IMR-90 (cell line): ENCODE data around the gene KDM5B. TPM values are rescaled to one million over a fixed set of nuclear protein-coding genes. Genes with fewer than 3 reads are reported as not detected.

Experiments used
- ATAC-seq: fragments of 200-7000 bp; cut with Tn5 transposase; 2 replicates; pipeline ENCODE4 v1.9.1; 2020; ENCODE audit warnings: low read depth, mild to moderate bottlenecking, moderate library complexity
- BruUV-seq: library from RNA; stranded (reverse); fragments of 400-500 nt; replicated peaks from 2 replicates; lab custom pipeline; 2021; lab: Mats Ljungman, UMichigan
- CTCF ChIA-PET: fragments of 300-600 bp; formaldehyde crosslinking; extraction: SDS; loops from one replicate; lab custom pipeline; 2021; ENCODE audit warnings: antibody characterized with exemption; lab: Yijun Ruan, JAX
- POLR2A ChIA-PET: fragments of 300-600 bp; sonication (Branson Sonifier 250); formaldehyde crosslinking; loops from one replicate; lab custom pipeline; 2022; ENCODE audit warnings: antibody characterized with exemption; ENCODE audit not compliant: unreplicated experiment; lab: Charles Lee
- DNase-seq: peaks from one replicate; pipeline ENCODE4 v3.0.0; 2013
- H2AFZ ChIP-seq: replicated peaks from 2 replicates; pipeline ENCODE3; 2013; ENCODE audit warnings: low read length, mild to moderate bottlenecking; ENCODE audit not compliant: poor library complexity
- H2AK5ac ChIP-seq: 2 replicates; pipeline ENCODE4 v1.6.1; 2013; ENCODE audit warnings: low read depth, low read length, inconsistent platforms
- H2AK9ac ChIP-seq: replicated peaks from 2 replicates; pipeline ENCODE3; 2013; ENCODE audit warnings: mild to moderate bottlenecking, low read depth, low read length, moderate library complexity; ENCODE audit not compliant: poor library complexity
- H2BK120ac ChIP-seq: 2 replicates; pipeline ENCODE4 v1.6.1; 2013; ENCODE audit warnings: low read depth, low read length, inconsistent platforms
- H2BK15ac ChIP-seq: 3 replicates; pipeline ENCODE4 v1.6.1; 2013; ENCODE audit warnings: low read depth, low read length, inconsistent platforms
- H2BK20ac ChIP-seq: 2 replicates; pipeline ENCODE4 v1.6.1; 2013; ENCODE audit warnings: low read depth, mild to moderate bottlenecking, inconsistent platforms, low read length, moderate library complexity
- H2BK5ac ChIP-seq: 2 replicates; pipeline ENCODE4 v1.6.1; 2013; ENCODE audit warnings: mild to moderate bottlenecking, low read depth, low read length, inconsistent platforms; ENCODE audit not compliant: poor library complexity, severe bottlenecking
- H3K14ac ChIP-seq: replicated peaks from 2 replicates; pipeline ENCODE4 v1.6.1; 2013; ENCODE audit warnings: low read depth, low read length, inconsistent platforms
- H3K18ac ChIP-seq: 2 replicates; pipeline ENCODE4 v1.6.1; 2013; ENCODE audit warnings: low read depth, low read length, control low read depth
- H3K23ac ChIP-seq: 2 replicates; pipeline ENCODE4 v1.6.1; 2013; ENCODE audit warnings: low read depth, low read length, inconsistent platforms
- H3K27ac ChIP-seq: 2 replicates; pipeline ENCODE4 v1.5.1; 2013; ENCODE audit warnings: mild to moderate bottlenecking, control low read depth, low read length; ENCODE audit not compliant: insufficient read depth
- H3K27me3 ChIP-seq: 2 replicates; pipeline ENCODE4 v1.6.1; 2013; ENCODE audit warnings: low read length; ENCODE audit not compliant: control insufficient read depth, insufficient read depth
- H3K36me3 ChIP-seq: 2 replicates; pipeline ENCODE4 v1.6.1; 2013; ENCODE audit warnings: low read length, mixed read lengths; ENCODE audit not compliant: control insufficient read depth, insufficient read depth
- H3K4ac ChIP-seq: 2 replicates; pipeline ENCODE4 v1.6.1; 2013; ENCODE audit warnings: low read depth, low read length, inconsistent platforms
- H3K4me1 ChIP-seq: 2 replicates; pipeline ENCODE4 v1.6.1; 2013; ENCODE audit warnings: low read length, mixed read lengths; ENCODE audit not compliant: control insufficient read depth, insufficient read depth
- H3K4me2 ChIP-seq: 2 replicates; pipeline ENCODE4 v1.6.1; 2013; ENCODE audit warnings: low read depth, mild to moderate bottlenecking, control low read depth, low read length, moderate library complexity
- H3K4me3 ChIP-seq: 2 replicates; pipeline ENCODE4 v1.5.1; 2013; ENCODE audit warnings: low read depth, mild to moderate bottlenecking, control low read depth, low read length, moderate library complexity; ENCODE audit not compliant: insufficient read depth
- H3K56ac ChIP-seq: 2 replicates; pipeline ENCODE4 v1.6.1; 2013; ENCODE audit warnings: low read length, inconsistent platforms; ENCODE audit not compliant: insufficient read depth; ENCODE audit errors: extremely low read depth
- H3K79me1 ChIP-seq, 2 experiments: 2 replicates each; pipeline ENCODE4 v1.6.1; 2013; ENCODE audit warnings: low read length in 2 of 2, inconsistent platforms in 1 of 2, low read depth in 1 of 2
- H3K9ac ChIP-seq: 2 replicates; pipeline ENCODE4 v1.6.1; 2013; ENCODE audit warnings: low read depth, low read length, control low read depth
- H3K9me1 ChIP-seq: 2 replicates; pipeline ENCODE4 v1.6.1; 2013; ENCODE audit warnings: low read length, inconsistent platforms; ENCODE audit not compliant: insufficient read depth
- H3K9me3 ChIP-seq: 2 replicates; pipeline ENCODE4 v1.6.1; 2013; ENCODE audit warnings: low read length; ENCODE audit not compliant: control insufficient read depth, insufficient read depth
- H4K20me1 ChIP-seq: 2 replicates; pipeline ENCODE4 v1.6.1; 2013; ENCODE audit warnings: low read length, inconsistent platforms; ENCODE audit not compliant: insufficient read depth
- H4K5ac ChIP-seq: 2 replicates; pipeline ENCODE4 v1.6.1; 2013; ENCODE audit warnings: mild to moderate bottlenecking, low read depth, low read length, control low read depth
- H4K8ac ChIP-seq, 2 experiments: 2 replicates each; pipeline ENCODE4 v1.6.1; 2013; ENCODE audit warnings: low read depth in 2 of 2, low read length in 2 of 2, control low read depth in 1 of 2, inconsistent platforms in 1 of 2
- H4K91ac ChIP-seq: 2 replicates; pipeline ENCODE4 v1.6.1; 2013; ENCODE audit warnings: low read depth, low read length, inconsistent platforms; ENCODE audit not compliant: insufficient read depth
- BHLHE40 ChIP-seq: fragments of 150-350 bp; IDR thresholded peaks from 2 replicates; pipeline ENCODE4 v1.6.1; 2016; ENCODE audit warnings: mild to moderate bottlenecking, low read depth, low read length
- CEBPB ChIP-seq: IDR thresholded peaks from 2 replicates; pipeline ENCODE4 v1.6.1; 2012; ENCODE audit warnings: low read depth, low read length, improper control_type of control experiment
- CHD1 ChIP-seq: IDR thresholded peaks from 2 replicates; pipeline ENCODE4 v1.6.1; 2012; ENCODE audit warnings: low read depth, low read length, improper control_type of control experiment
- FOS ChIP-seq: fragments of 150-350 bp; IDR thresholded peaks from 2 replicates; pipeline ENCODE4 v1.6.1; 2016; ENCODE audit warnings: low read depth, low read length
- MAFK ChIP-seq: IDR thresholded peaks from 2 replicates; pipeline ENCODE4 v1.6.1; 2012; ENCODE audit warnings: low read depth, low read length, improper control_type of control experiment
- MAZ ChIP-seq: IDR thresholded peaks from 2 replicates; pipeline ENCODE4 v1.6.1; 2012; ENCODE audit warnings: low read depth, mild to moderate bottlenecking, low read length, improper control_type of control experiment, moderate library complexity, borderline replicate concordance
- MXI1 ChIP-seq: IDR thresholded peaks from 2 replicates; pipeline ENCODE4 v1.6.1; 2012; ENCODE audit warnings: low read depth, mild to moderate bottlenecking, low read length, moderate library complexity, borderline replicate concordance
- NFE2L2 ChIP-seq: fragments of 150-350 bp; IDR thresholded peaks from 2 replicates; pipeline ENCODE4 v1.6.1; 2016; ENCODE audit warnings: low read depth, mild to moderate bottlenecking, low read length
- POLR2A ChIP-seq: IDR thresholded peaks from 2 replicates; pipeline ENCODE4 v1.6.1; 2012; ENCODE audit warnings: mild to moderate bottlenecking, low read depth, low read length
- RAD21 ChIP-seq: IDR thresholded peaks from 2 replicates; pipeline ENCODE4 v1.6.1; 2012; ENCODE audit warnings: low read length, improper control_type of control experiment
- RCOR1 ChIP-seq: IDR thresholded peaks from 2 replicates; pipeline ENCODE4 v1.6.1; 2012; ENCODE audit warnings: mild to moderate bottlenecking, low read length, improper control_type of control experiment; ENCODE audit not compliant: insufficient replicate concordance
- RFX5 ChIP-seq: IDR thresholded peaks from 2 replicates; pipeline ENCODE4 v1.8.0; 2012; ENCODE audit warnings: low read depth, mild to moderate bottlenecking, low read length, moderate library complexity
- SMC3 ChIP-seq: fragments of 150-350 bp; IDR thresholded peaks from 2 replicates; pipeline ENCODE4 v1.6.1; 2016; ENCODE audit warnings: low read depth, mild to moderate bottlenecking, antibody characterized with exemption, low read length, moderate library complexity
- WGBS, 2 experiments: methylation state at CpG; one replicate each; pipeline versions ENCODE4 v1.1.5 to v1.1.7; 2013; ENCODE audit warnings: missing lambda C conversion rate in 2 of 2; ENCODE audit not compliant: insufficient read length in 1 of 2; ENCODE audit errors: extremely low coverage in 2 of 2; 5-methylcytosine and 5-hydroxymethylcytosine counted together
- dilution Hi-C: fragments of 300-500 bp; cut with HindIII; formaldehyde crosslinking; loops from one replicate; pipeline ENCODE4 v1.14.3; 2018; ENCODE audit warnings: low sequenced_read_pairs; ENCODE audit not compliant: unreplicated experiment
- in situ Hi-C: fragments of 300-500 bp; cut with MboI; formaldehyde crosslinking; loops from 3 replicates; pipeline ENCODE4 v1.14.3; 2019; ENCODE audit warnings: low sequenced_read_pairs, inconsistent platforms, mixed read lengths
- intact Hi-C: fragments of 100-400 bp; cut with micrococcal nuclease; formaldehyde crosslinking; loops from 2 replicates; pipeline ENCODE4 v1.10.0; 2022
- polyA plus RNA-seq, 3 experiments: library from polyadenylated mRNA; depleted of rRNA; stranded (reverse); fragments of >200 nt; gene quantifications; 2 replicates each; pipeline ENCODE4 v1.2.3, GENCODE V29; 2012; ENCODE audit warnings: low replicate concordance in 1 of 3
- total RNA-seq: library from RNA; depleted of rRNA; stranded (reverse); fragments of >200 nt; gene quantifications from 2 replicates; pipeline ENCODE4 v1.2.3, GENCODE V29; 2012
- TF ChIP-seq, protein P1 (sequence below): fragments of 150-350 bp; IDR thresholded peaks from 2 replicates; pipeline ENCODE4 v1.6.1; 2017; ENCODE audit warnings: mild to moderate bottlenecking, antibody characterized with exemption, low read length, low read depth
- TF ChIP-seq, protein P2 (sequence below): fragments of 150-350 bp; IDR thresholded peaks from 2 replicates; pipeline ENCODE4 v1.6.1; 2016; ENCODE audit warnings: low read depth, mild to moderate bottlenecking, low read length, moderate library complexity, borderline replicate concordance

Gene KDM5B
- total and polyA plus RNA-seq, 2 of the 4 experiments (the other 2 are of a cell fraction), result 28.8 to 82.1 TPM

DNA sequence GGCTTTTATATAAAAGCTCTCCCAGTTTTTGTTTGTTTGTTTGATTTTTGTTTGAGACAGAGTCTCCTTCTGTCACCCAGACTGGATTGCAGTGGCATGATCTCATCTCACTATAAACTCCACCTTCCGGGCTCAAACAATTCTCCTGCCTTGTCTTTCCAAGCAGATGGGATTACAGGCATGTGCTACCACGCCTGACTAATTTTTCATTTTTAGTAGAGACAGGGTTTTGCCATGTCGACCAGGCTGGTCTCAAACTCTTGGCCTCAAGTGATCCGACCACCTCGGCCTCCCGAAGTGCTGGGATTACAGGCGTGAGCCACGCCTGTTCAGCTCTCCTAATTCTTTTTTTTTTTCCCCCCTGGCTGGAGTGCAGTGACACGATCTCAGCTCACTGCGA, 6.9 kb upstream of the KDM5B start:
- H3K79me1 ChIP-seq, result peaks cover 4 to 18% of the 10 kb centered on the region in 2 experiments; a peak in 3 of 4 replicates
- H3K14ac ChIP-seq, result no peak overlapping the region
- ChIA-PET CTCF (no interaction called here), POLR2A (no interaction called here)
- H3K36me3 ChIP-seq, result no peaks in the 10 kb centered on the region
- no TSS peak for BruUV-seq
- H3K4me1 ChIP-seq, result peaks cover 3% of the 10 kb centered on the region
- no peak for DNase-seq
- no peak overlapping the region for H2BK20ac ChIP-seq
- H3K18ac ChIP-seq, result no peak overlapping the region
- H4K91ac ChIP-seq, result no peak overlapping the region
- H3K56ac ChIP-seq, result no peak overlapping the region
- no peak overlapping the region for H2AFZ ChIP-seq
- no peak overlapping the region for H2BK15ac ChIP-seq
- H3K4me2 ChIP-seq, result no peak overlapping the region
- H3K9ac ChIP-seq, result no peak overlapping the region
- no peak overlapping the region for H4K5ac ChIP-seq
- no peak overlapping the region for H2BK120ac ChIP-seq
- H3K9me3 ChIP-seq, result no peaks in the 10 kb centered on the region
- intact Hi-C loops, result no loop called here
- no peak overlapping the region for H2AK5ac ChIP-seq
- WGBS, 2 experiments, result no CpG with 5 or more reads among the region's 10 CpGs
- no peak overlapping the region for H4K8ac ChIP-seq
- H3K9me1 ChIP-seq, result peaks cover 7% of the 10 kb centered on the region
- H3K27me3 ChIP-seq, result peaks cover 12% of the 10 kb centered on the region
- no peak overlapping the region for H3K27ac ChIP-seq
- H3K4me3 ChIP-seq, result no peak overlapping the region
- no peak for ATAC-seq
- no peak overlapping the region for H2AK9ac ChIP-seq
- no peak overlapping the region for H3K4ac ChIP-seq
- no peaks in the 10 kb centered on the region for H4K20me1 ChIP-seq
- no peak overlapping the region for H3K23ac ChIP-seq
- H2BK5ac ChIP-seq, result no peak overlapping the region
- no peak for TF ChIP-seq NFE2L2
- no peak for TF ChIP-seq BHLHE40
- no peak for TF ChIP-seq MAFK
- TF ChIP-seq, protein P1, sequence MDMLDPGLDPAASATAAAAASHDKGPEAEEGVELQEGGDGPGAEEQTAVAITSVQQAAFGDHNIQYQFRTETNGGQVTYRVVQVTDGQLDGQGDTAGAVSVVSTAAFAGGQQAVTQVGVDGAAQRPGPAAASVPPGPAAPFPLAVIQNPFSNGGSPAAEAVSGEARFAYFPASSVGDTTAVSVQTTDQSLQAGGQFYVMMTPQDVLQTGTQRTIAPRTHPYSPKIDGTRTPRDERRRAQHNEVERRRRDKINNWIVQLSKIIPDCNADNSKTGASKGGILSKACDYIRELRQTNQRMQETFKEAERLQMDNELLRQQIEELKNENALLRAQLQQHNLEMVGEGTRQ, result no peak
- no peak for TF ChIP-seq MXI1
- TF ChIP-seq POLR2A, result no peak
- TF ChIP-seq MAZ, result no peak
- no peak for TF ChIP-seq FOS
- no peak for TF ChIP-seq CHD1
- TF ChIP-seq RCOR1, result no peak
- TF ChIP-seq CEBPB, result no peak
- TF ChIP-seq RAD21, result no peak
- TF ChIP-seq RFX5, result no peak
- TF ChIP-seq, protein P2, sequence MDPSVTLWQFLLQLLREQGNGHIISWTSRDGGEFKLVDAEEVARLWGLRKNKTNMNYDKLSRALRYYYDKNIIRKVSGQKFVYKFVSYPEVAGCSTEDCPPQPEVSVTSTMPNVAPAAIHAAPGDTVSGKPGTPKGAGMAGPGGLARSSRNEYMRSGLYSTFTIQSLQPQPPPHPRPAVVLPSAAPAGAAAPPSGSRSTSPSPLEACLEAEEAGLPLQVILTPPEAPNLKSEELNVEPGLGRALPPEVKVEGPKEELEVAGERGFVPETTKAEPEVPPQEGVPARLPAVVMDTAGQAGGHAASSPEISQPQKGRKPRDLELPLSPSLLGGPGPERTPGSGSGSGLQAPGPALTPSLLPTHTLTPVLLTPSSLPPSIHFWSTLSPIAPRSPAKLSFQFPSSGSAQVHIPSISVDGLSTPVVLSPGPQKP, result no peak
- no peak for TF ChIP-seq SMC3
- in situ Hi-C loops, result no loop called here
- dilution Hi-C loops, result no loop called here
